Activated naive CD8-positive, alpha-beta T cell treated with anti-CD3 and anti-CD28 coated beads, Interleukin-2, amount 50 U/mL, for 24 hours (primary cell): ENCODE results near the gene IL23R.
A peak's percentile ranks its signal among the peaks of the same experiment; 100 is the strongest.
"Not testable (repeated sequence)": the region's sequence is repeated elsewhere in the genome, so short reads cannot be mapped to it uniquely, and the experiment has no call there.

ENCODE experiments used
- ATAC-seq: fragments of 150-1000 bp; cut with Tn5 transposase; one replicate; pipeline ENCODE4 v1.10.0; 2021
- DNase-seq: peaks from one replicate; pipeline ENCODE4 v3.0.0; 2021
- H3K27ac Mint-ChIP-seq: one replicate; pipeline ENCODE4 v1.8.0; 2021; ENCODE audit warnings: mild to moderate bottlenecking, mixed read lengths
- H3K27me3 Mint-ChIP-seq: one replicate; pipeline ENCODE4 v1.8.0; 2021; ENCODE audit warnings: mixed read lengths
- H3K36me3 Mint-ChIP-seq: one replicate; pipeline ENCODE4 v1.8.0; 2021; ENCODE audit warnings: low read depth, mixed read lengths
- H3K4me1 Mint-ChIP-seq: one replicate; pipeline ENCODE4 v1.8.0; 2021; ENCODE audit warnings: mixed read lengths
- H3K4me3 Mint-ChIP-seq: one replicate; pipeline ENCODE4 v1.8.0; 2021; ENCODE audit warnings: mild to moderate bottlenecking, moderate library complexity, mixed read lengths
- H3K9me3 Mint-ChIP-seq: one replicate; pipeline ENCODE4 v1.8.0; 2021; ENCODE audit warnings: mixed read lengths

Gene IL23R

GRCh38 chr1:67166196-67166595, at the start of gene IL23R:
IL23R (plus strand) TSS chr1:67166454; CDS start chr1:67168121, 1,667 bp downstream.
- DNase-seq (no peak), ATAC-seq (peak; percentile 87)
- Mint-ChIP-seq H3K36me3 (peaks cover 3% of the 10 kb centered on the region), H3K27ac (peak within 1 kb of the TSS; percentile 87), H3K27me3 (no peaks in the 10 kb centered on the region), H3K4me1 (peaks cover 76% of the 10 kb centered on the region), H3K9me3 (peaks cover 8% of the 10 kb centered on the region), H3K4me3 (peak within 1 kb of the TSS; percentile 62)

GRCh38 chr1:67118191-67118590, 48.1 kb upstream of the IL23R start:
- no peaks in the 10 kb centered on the region for H3K36me3 Mint-ChIP-seq
- H3K27me3 Mint-ChIP-seq = no peaks in the 10 kb centered on the region
- no peak overlapping the region for H3K4me3 Mint-ChIP-seq
- H3K27ac Mint-ChIP-seq = no peak overlapping the region
- peaks cover 10% of the 10 kb centered on the region for H3K4me1 Mint-ChIP-seq
- no peak for DNase-seq
- ATAC-seq = no peak
- peaks cover 7% of the 10 kb centered on the region for H3K9me3 Mint-ChIP-seq

- H3K9me3 Mint-ChIP-seq = peaks cover 6% of the 10 kb centered on the region
- H3K36me3 Mint-ChIP-seq = no peaks in the 10 kb centered on the region
- H3K27me3 Mint-ChIP-seq = no peaks in the 10 kb centered on the region
- DNase-seq (no peak), ATAC-seq (no peak)
- no peak overlapping the region for H3K27ac Mint-ChIP-seq
- H3K4me3 Mint-ChIP-seq = no peak overlapping the region
- H3K4me1 Mint-ChIP-seq = peaks cover 10% of the 10 kb centered on the region
Measured at GRCh38 chr1:67118646-67119045, 47.6 kb upstream of the IL23R start.

- no peak overlapping the region for H3K4me3 Mint-ChIP-seq
- H3K4me1 Mint-ChIP-seq = peaks cover 15% of the 10 kb centered on the region
- no peak overlapping the region for H3K27ac Mint-ChIP-seq
- ATAC-seq (no peak), DNase-seq (no peak)
- H3K27me3 Mint-ChIP-seq = no peaks in the 10 kb centered on the region
- H3K36me3 Mint-ChIP-seq = no peaks in the 10 kb centered on the region
- H3K9me3 Mint-ChIP-seq = no peaks in the 10 kb centered on the region
Measured at GRCh38 chr1:67120855-67121619, 45.2 kb upstream of the IL23R start.

GRCh38 chr1:67124455-67124854, 41.8 kb upstream of the IL23R start:
- Mint-ChIP-seq H3K9me3 (no peaks in the 10 kb centered on the region), H3K27ac (no peak overlapping the region), H3K27me3 (no peaks in the 10 kb centered on the region), H3K4me1 (peaks cover 7% of the 10 kb centered on the region), H3K36me3 (no peaks in the 10 kb centered on the region), H3K4me3 (no peak overlapping the region)
- no peak for ATAC-seq
- no peak for DNase-seq

GRCh38 chr1:67126111-67126746, 40.0 kb upstream of the IL23R start:
- Mint-ChIP-seq H3K27me3 (no peaks in the 10 kb centered on the region), H3K4me3 (no peak overlapping the region), H3K36me3 (no peaks in the 10 kb centered on the region), H3K4me1 (peaks cover 7% of the 10 kb centered on the region), H3K27ac (no peak overlapping the region), H3K9me3 (no peaks in the 10 kb centered on the region)
- ATAC-seq (no peak), DNase-seq (no peak)

- Mint-ChIP-seq H3K9me3 (no peaks in the 10 kb centered on the region), H3K4me1 (peaks cover 7% of the 10 kb centered on the region), H3K27ac (no peak overlapping the region), H3K4me3 (no peak overlapping the region), H3K27me3 (no peaks in the 10 kb centered on the region), H3K36me3 (no peaks in the 10 kb centered on the region)
- DNase-seq (no peak), ATAC-seq (no peak)
Measured at GRCh38 chr1:67126974-67127373, 39.3 kb upstream of the IL23R start.

GRCh38 chr1:67130673-67131072, 35.6 kb upstream of the IL23R start:
- no peaks in the 10 kb centered on the region for H3K36me3 Mint-ChIP-seq
- no peak overlapping the region for H3K27ac Mint-ChIP-seq
- DNase-seq (no peak), ATAC-seq (no peak)
- H3K4me3 Mint-ChIP-seq = no peak overlapping the region
- peaks cover 6% of the 10 kb centered on the region for H3K27me3 Mint-ChIP-seq
- no peaks in the 10 kb centered on the region for H3K9me3 Mint-ChIP-seq
- peaks cover 16% of the 10 kb centered on the region for H3K4me1 Mint-ChIP-seq

- no peaks in the 10 kb centered on the region for H3K9me3 Mint-ChIP-seq
- H3K4me1 Mint-ChIP-seq = peaks cover 11% of the 10 kb centered on the region
- H3K4me3 Mint-ChIP-seq = no peak overlapping the region
- H3K27ac Mint-ChIP-seq = no peak overlapping the region
- ATAC-seq = no peak
- peaks cover 6% of the 10 kb centered on the region for H3K27me3 Mint-ChIP-seq
- DNase-seq = no peak
- H3K36me3 Mint-ChIP-seq = no peaks in the 10 kb centered on the region
Measured at GRCh38 chr1:67133177-67133576, 33.1 kb upstream of the IL23R start.

GRCh38 chr1:67134695-67135094, 31.6 kb upstream of the IL23R start, which contains the start of gene C1orf141:
C1orf141 (minus strand) TSS chr1:67134970; CDS start chr1:67127240, 7,730 bp downstream.
- Mint-ChIP-seq H3K4me3 (peak within 1 kb of the TSS; percentile 78), H3K9me3 (no peaks in the 10 kb centered on the region), H3K27me3 (peaks cover 6% of the 10 kb centered on the region), H3K4me1 (peaks cover 11% of the 10 kb centered on the region), H3K36me3 (no peaks in the 10 kb centered on the region), H3K27ac (peak within 1 kb of the TSS; percentile 37)
- ATAC-seq = no peak
- peak; percentile 21 for DNase-seq

GRCh38 chr1:67135354-67135753, 30.9 kb upstream of the IL23R start:
- H3K4me3 Mint-ChIP-seq = no peak overlapping the region
- H3K4me1 Mint-ChIP-seq = peaks cover 11% of the 10 kb centered on the region

GRCh38 chr1:67137307-67137753, 28.9 kb upstream of the IL23R start:
- H3K4me3 Mint-ChIP-seq = no peak overlapping the region

More at GRCh38 chr1:67135354-67135753, 30.9 kb upstream of the IL23R start:
- no peaks in the 10 kb centered on the region for H3K36me3 Mint-ChIP-seq
- no peaks in the 10 kb centered on the region for H3K9me3 Mint-ChIP-seq
- DNase-seq = no peak
- no peak for ATAC-seq
- H3K27ac Mint-ChIP-seq = no peak overlapping the region
- peaks cover 6% of the 10 kb centered on the region for H3K27me3 Mint-ChIP-seq

GRCh38 chr1:67138813-67139499, 27.3 kb upstream of the IL23R start:
- no peak overlapping the region for H3K4me3 Mint-ChIP-seq
- ATAC-seq (no peak), DNase-seq (no peak)
- no peak overlapping the region for H3K27ac Mint-ChIP-seq
- peaks cover 6% of the 10 kb centered on the region for H3K27me3 Mint-ChIP-seq
- no peaks in the 10 kb centered on the region for H3K9me3 Mint-ChIP-seq
- peaks cover 30% of the 10 kb centered on the region for H3K4me1 Mint-ChIP-seq
- H3K36me3 Mint-ChIP-seq = no peaks in the 10 kb centered on the region

More at GRCh38 chr1:67137307-67137753, 28.9 kb upstream of the IL23R start:
- Mint-ChIP-seq H3K4me1 (peaks cover 17% of the 10 kb centered on the region), H3K27me3 (peaks cover 6% of the 10 kb centered on the region), H3K27ac (no peak overlapping the region), H3K9me3 (no peaks in the 10 kb centered on the region), H3K36me3 (no peaks in the 10 kb centered on the region)
- ATAC-seq (no peak), DNase-seq (no peak)

- H3K4me3 Mint-ChIP-seq = no peak overlapping the region
- no peaks in the 10 kb centered on the region for H3K36me3 Mint-ChIP-seq
- H3K4me1 Mint-ChIP-seq = peaks cover 30% of the 10 kb centered on the region
- H3K27me3 Mint-ChIP-seq = peaks cover 2% of the 10 kb centered on the region
- DNase-seq (no peak), ATAC-seq (no peak)
- no peak overlapping the region for H3K27ac Mint-ChIP-seq
- H3K9me3 Mint-ChIP-seq = no peaks in the 10 kb centered on the region
Measured at GRCh38 chr1:67140460-67140859, 25.8 kb upstream of the IL23R start.

- peaks cover 33% of the 10 kb centered on the region for H3K4me1 Mint-ChIP-seq
- H3K27me3 Mint-ChIP-seq, H3K9me3 Mint-ChIP-seq, H3K27ac Mint-ChIP-seq, H3K4me3 Mint-ChIP-seq, H3K36me3 Mint-ChIP-seq, DNase-seq, ATAC-seq: not testable (repeated sequence)
Measured at GRCh38 chr1:67141832-67142231, 24.4 kb upstream of the IL23R start.
